Ovary (tissue), 9 donors: ENCODE results near the gene SH3D21. TPM values are rescaled to one million over a fixed set of nuclear protein-coding genes. Genes with fewer than 3 reads are reported as not detected.

ENCODE experiments used
- DNase-seq, 5 donors: peaks; one replicate each; pipeline ENCODE4 v3.0.0-alpha.2; 2019 to 2020
- H3K27ac ChIP-seq, 2 donors: fragments of 200-600 bp; one replicate each; pipeline versions ENCODE4 v1.5.1 to v1.8.0; 2019 to 2022
- H3K27me3 ChIP-seq: fragments of 200-600 bp; one replicate; pipeline ENCODE4 v1.8.0; 2022
- H3K36me3 ChIP-seq: fragments of 200-600 bp; sonication (generic); one replicate; pipeline ENCODE4 v1.5.1; 2019
- H3K4me1 ChIP-seq: one replicate; pipeline ENCODE4 v1.8.1; 2013; ENCODE audit warnings: mild to moderate bottlenecking, moderate library complexity; ENCODE audit not compliant: insufficient read depth
- H3K4me3 ChIP-seq: fragments of 200-600 bp; sonication (generic); one replicate; pipeline ENCODE4 v1.5.1; 2017
- H3K9me3 ChIP-seq, 2 donors: fragments of 200-600 bp in 1 of 2; sonication (generic) in 1 of 2; one replicate each; pipeline versions ENCODE4 v1.5.1 to v1.8.1; 2013 to 2019; ENCODE audit warnings: mild to moderate bottlenecking in 1 of 2, moderate library complexity in 1 of 2
- EP300 ChIP-seq: sonication (generic); formaldehyde crosslinking; IDR thresholded peaks from one replicate; pipeline ENCODE4 v1.6.1; 2017; ENCODE audit warnings: antibody characterized with exemption
- POLR2A ChIP-seq: fragments of 450-650 bp; IDR thresholded peaks from one replicate; pipeline ENCODE4 v1.6.1; 2017; ENCODE audit warnings: antibody characterized with exemption, mild to moderate bottlenecking, moderate library complexity
- WGBS, 3 donors: extraction: QIAGEN DNeasy Blood & Tissue Kit in 1 of 3; methylation state at CpG; one replicate each; pipeline versions ENCODE4 v1.1.5 to v1.1.7; 2013 to 2017; 5-methylcytosine and 5-hydroxymethylcytosine counted together
- intact Hi-C, 4 donors: fragments of 100-400 bp; cut with DNase I; formaldehyde crosslinking; loops; one replicate each; pipeline versions ENCODE4 v1.11.0 to v1.15.1; 2022 to 2023
- polyA plus RNA-seq, 2 donors: library from polyadenylated mRNA; stranded (reverse); fragments of 200-250 nt in 1 of 2; fragments of 350-450 nt in 1 of 2; fragmentation: Illumina TruSeq in 1 of 2; extraction: RNeasy Lipid Tissue Mini Kit (QIAGEN cat#74804) in 1 of 2; gene quantifications; one replicate each; pipeline ENCODE4 v1.2.3, GENCODE V29; 2013 to 2014
- total RNA-seq, 7 donors: library from RNA; depleted of rRNA in 2 of 7; stranded (reverse); fragments of >200 nt in 2 of 7; fragmentation: NEBNext Ultra II Directional in 3 of 7; extraction: Animal tissue kit (Norgen Biotek cat#: 25700) in 3 of 7; gene quantifications; one replicate each; pipeline versions ENCODE4 v1.1.0 to v1.2.4, GENCODE V29; 2016 to 2023
- TF ChIP-seq, protein P1 (sequence below), 3 donors: fragments of 450-650 bp in 2 of 3; fragments of 200-600 bp in 1 of 3; IDR thresholded peaks; one replicate each; pipeline versions ENCODE4 v1.5.1 to v1.8.0; 2016 to 2022; ENCODE audit warnings: antibody characterized with exemption in 3 of 3, mild to moderate bottlenecking in 1 of 3
- donor health status: DM: no; HTN: no; CAD: no; lungs with moderate emphysema.
- donor health status: DM: no; HTN: no; CAD: no.
- donor health status: Bipolar disorder and iron deficiency.
- donor health status: DM: yes; HTN: yes; CAD: no.
- donor health status: DM: no; HTN: no; CAD: no.
- donor health status: DM: yes; HTN: yes; CAD: no.

Gene SH3D21
- total and polyA plus RNA-seq, 9 donors, result 1.9 to 22.6 (median 8.7) TPM

DNA sequence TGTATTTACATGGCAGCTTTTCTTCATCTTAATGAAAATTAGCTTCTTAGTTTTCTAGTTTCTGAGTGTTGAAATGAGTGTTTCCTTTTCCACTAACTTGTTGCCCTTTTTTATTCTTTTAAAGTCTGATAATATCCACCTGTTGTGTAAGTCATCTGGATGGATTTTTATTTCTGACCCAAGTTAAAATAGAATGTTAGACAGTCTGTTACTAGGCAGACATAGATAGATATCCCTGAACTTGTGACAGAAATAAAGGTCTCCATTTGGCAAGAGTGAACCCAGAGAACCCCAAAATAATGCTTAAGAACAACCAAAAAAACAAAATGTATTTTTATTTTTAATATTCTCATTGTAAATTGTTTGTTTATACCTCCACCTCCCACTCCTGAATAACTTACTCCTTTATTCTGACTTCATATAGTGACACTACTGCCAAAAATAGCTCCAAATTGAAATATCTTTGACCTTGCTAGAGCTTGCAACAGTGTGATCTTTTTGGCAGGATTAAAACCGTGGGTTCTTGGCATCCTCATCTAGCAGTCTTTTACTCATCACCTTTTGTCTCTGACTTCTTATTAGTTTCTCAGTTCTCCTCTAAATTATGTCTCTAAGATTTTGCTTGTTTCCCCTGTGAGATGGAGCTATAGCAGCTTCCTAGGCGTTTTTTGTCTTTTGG is 26.9 kb upstream of the SH3D21 start:
- DNase-seq, result no peak
- TF ChIP-seq, protein P1, sequence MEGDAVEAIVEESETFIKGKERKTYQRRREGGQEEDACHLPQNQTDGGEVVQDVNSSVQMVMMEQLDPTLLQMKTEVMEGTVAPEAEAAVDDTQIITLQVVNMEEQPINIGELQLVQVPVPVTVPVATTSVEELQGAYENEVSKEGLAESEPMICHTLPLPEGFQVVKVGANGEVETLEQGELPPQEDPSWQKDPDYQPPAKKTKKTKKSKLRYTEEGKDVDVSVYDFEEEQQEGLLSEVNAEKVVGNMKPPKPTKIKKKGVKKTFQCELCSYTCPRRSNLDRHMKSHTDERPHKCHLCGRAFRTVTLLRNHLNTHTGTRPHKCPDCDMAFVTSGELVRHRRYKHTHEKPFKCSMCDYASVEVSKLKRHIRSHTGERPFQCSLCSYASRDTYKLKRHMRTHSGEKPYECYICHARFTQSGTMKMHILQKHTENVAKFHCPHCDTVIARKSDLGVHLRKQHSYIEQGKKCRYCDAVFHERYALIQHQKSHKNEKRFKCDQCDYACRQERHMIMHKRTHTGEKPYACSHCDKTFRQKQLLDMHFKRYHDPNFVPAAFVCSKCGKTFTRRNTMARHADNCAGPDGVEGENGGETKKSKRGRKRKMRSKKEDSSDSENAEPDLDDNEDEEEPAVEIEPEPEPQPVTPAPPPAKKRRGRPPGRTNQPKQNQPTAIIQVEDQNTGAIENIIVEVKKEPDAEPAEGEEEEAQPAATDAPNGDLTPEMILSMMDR (IDR thresholded peaks at IDR 0.05), result no peak
- TF ChIP-seq EP300 (no peak), POLR2A (no peak)
- peak overlapping the region in 1 of 2 donors; percentile 41 for H3K27ac ChIP-seq
- H3K27me3 ChIP-seq, result no peaks in the 10 kb centered on the region
- intact Hi-C loops, result no loop called here
- H3K4me3 ChIP-seq, result no peak overlapping the region
- H3K4me1 ChIP-seq, result peaks cover 5% of the 10 kb centered on the region
- H3K36me3 ChIP-seq, result no peaks in the 10 kb centered on the region
- H3K9me3 ChIP-seq, result no peaks in the 10 kb centered on the region
- 15 to 19% (median 17%) methylated on average over 2 of the region's 2 CpGs for WGBS, 3 donors

DNA sequence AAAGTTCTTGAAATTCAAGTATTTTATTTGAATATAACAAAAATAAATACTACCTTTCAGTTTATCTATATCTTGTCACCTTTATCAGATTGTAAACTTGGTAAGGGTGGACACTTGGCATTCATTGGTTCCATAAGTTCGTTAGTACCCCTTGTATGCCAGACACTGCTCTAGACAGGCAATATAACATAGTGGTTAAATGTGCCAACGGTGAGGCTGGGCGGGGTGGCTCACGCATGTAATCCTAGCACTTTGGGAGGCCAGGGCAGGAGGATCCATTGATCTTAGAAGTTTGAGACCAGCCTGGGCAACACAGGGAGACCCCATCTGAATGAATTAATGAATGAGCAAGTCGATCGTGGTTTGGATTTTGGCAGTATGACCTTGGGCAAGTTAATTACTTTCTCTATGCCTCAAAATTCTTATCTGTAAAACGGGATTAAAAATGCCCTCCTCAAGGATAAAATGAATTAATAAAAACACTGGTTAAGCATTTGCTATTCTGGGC is 26.3 kb upstream of the SH3D21 start:
- peak overlapping the region in 1 of 2 donors; percentile 41 for H3K27ac ChIP-seq
- H3K9me3 ChIP-seq, result no peaks in the 10 kb centered on the region
- no peak for DNase-seq
- no peaks in the 10 kb centered on the region for H3K27me3 ChIP-seq
- peaks cover 5% of the 10 kb centered on the region for H3K4me1 ChIP-seq
- intact Hi-C loops, result loop anchor here in 3 of 4 donors (10.0 kb wide), 4 partner anchors 45 to 125 kb away; partner anchors contain the start of genes MAP7D1 (in 2 of the 3) and THRAP3 (in 1 of the 3)
- H3K4me3 ChIP-seq, result no peak overlapping the region
- TF ChIP-seq EP300, result no peak
- TF ChIP-seq, protein P1 (IDR thresholded peaks at IDR 0.05), result no peak
- TF ChIP-seq POLR2A, result no peak
- 54 to 61% (median 55%) methylated on average over 7 of the region's 7 CpGs for WGBS, 3 donors
- H3K36me3 ChIP-seq, result no peaks in the 10 kb centered on the region

DNA sequence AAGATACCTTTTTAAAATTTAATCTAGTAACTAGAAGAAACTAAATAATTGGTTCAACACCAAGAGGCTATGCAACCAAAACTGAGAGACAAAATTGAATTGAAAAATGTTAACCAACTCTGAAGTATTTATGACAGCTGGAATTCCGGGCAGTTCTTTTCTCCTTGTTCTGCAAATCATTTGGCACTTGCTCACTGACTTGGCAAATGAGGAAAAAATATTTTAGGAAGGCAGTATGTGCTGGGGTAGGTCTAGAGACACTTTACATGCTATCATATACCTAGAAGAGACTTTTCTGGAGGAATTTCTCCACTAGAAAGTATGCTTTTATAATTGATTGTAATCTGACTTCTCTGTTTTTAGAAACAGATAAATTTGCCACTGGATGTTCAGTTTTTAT is 22.1 kb upstream of the SH3D21 start:
- Histone ChIP-seq H3K27ac (no peak overlapping the region), H3K27me3 (no peaks in the 10 kb centered on the region), H3K36me3 (no peaks in the 10 kb centered on the region), H3K4me3 (no peak overlapping the region), H3K9me3 (no peaks in the 10 kb centered on the region), H3K4me1 (peaks cover 2% of the 10 kb centered on the region)
- TF ChIP-seq EP300 (no peak), POLR2A (no peak)
- TF ChIP-seq, protein P1 (IDR thresholded peaks at IDR 0.05), result no peak
- intact Hi-C loops, result loop anchor here in 3 of 4 donors (10.0 kb wide), 4 partner anchors 49 to 129 kb away; partner anchors contain the start of genes MAP7D1 (in 2 of the 3) and THRAP3 (in 1 of the 3)
- WGBS, 3 donors, result 9 to 10% (median 9%) methylated on average over 1 of the region's 1 CpG
- DNase-seq, result no peak

DNA sequence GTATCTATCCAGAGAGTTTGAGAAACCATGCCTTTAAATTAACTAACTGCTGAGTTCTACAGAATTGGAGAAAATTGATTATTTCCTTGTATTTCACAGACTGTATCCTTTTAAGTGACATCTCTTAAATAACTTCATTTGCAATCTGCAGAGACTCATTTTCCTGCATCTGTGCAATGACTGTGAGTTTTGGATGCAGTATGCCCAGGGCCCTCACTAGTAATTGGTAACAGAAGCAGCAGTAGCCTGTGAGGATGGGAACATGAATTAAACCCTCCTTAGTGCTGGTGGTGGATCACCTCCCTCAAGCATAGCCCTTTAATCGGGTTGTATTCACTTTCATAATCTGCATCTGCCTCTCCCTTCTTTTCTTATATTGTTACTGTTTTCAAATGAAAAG is 21.7 kb upstream of the SH3D21 start:
- Histone ChIP-seq H3K4me1 (peaks cover 2% of the 10 kb centered on the region), H3K4me3 (no peak overlapping the region), H3K27me3 (no peaks in the 10 kb centered on the region), H3K36me3 (no peaks in the 10 kb centered on the region), H3K27ac (no peak overlapping the region), H3K9me3 (no peaks in the 10 kb centered on the region)
- 29 to 52% (median 29%) methylated on average over 1 of the region's 1 CpG for WGBS, 3 donors
- TF ChIP-seq EP300, result no peak
- TF ChIP-seq, protein P1 (IDR thresholded peaks at IDR 0.05), result no peak
- TF ChIP-seq POLR2A, result no peak
- DNase-seq, result no peak
- intact Hi-C loops, result loop anchor here in 3 of 4 donors (10.0 kb wide), 4 partner anchors 50 to 130 kb away; partner anchors contain the start of genes MAP7D1 (in 2 of the 3) and THRAP3 (in 1 of the 3)
